HCT116 (cell line): ENCODE data around the gene RPA4. TPM values are rescaled to one million over a fixed set of nuclear protein-coding genes. Genes with fewer than 3 reads are reported as not detected.

Source experiments
- ATAC-seq: fragments of 200-7000 bp; cut with Tn5 transposase; 2 replicates; pipeline ENCODE4 v1.9.1; 2020; ENCODE audit warnings: mild to moderate bottlenecking, moderate library complexity
- BruUV-seq: library from RNA; stranded (reverse); fragments of 400-500 nt; replicated peaks from 2 replicates; lab custom pipeline; 2021; lab: Mats Ljungman, UMichigan
- CTCF ChIA-PET: fragments of 300-600 bp; sonication (Branson Sonifier 250); formaldehyde crosslinking; loops from one replicate; lab custom pipeline; 2021; ENCODE audit warnings: antibody characterized with exemption; lab: Charles Lee
- POLR2A ChIA-PET: fragments of 300-600, 350-600 bp; sonication (Branson Sonifier 250); formaldehyde crosslinking; loops from one replicate; lab custom pipeline; 2021; ENCODE audit warnings: antibody characterized with exemption; lab: Charles Lee
- RAD21 ChIA-PET, 2 experiments: fragments of 300-600 bp; sonication (Branson Sonifier 250); formaldehyde crosslinking; loops; one replicate each; lab custom pipeline; 2023; ENCODE audit warnings: low total read pairs in 2 of 2; ENCODE audit not compliant: uncharacterized antibody in 2 of 2, unreplicated experiment in 2 of 2, low non-redundant PET in 1 of 2; lab: Charles Lee
- DNase-seq: peaks from one replicate; pipeline ENCODE4 v3.0.0-alpha.2; 2010; ENCODE audit warnings: low read depth, low spot score
- H2AFZ ChIP-seq: fragments of 200-600 bp; shearing (Covaris generic), sonication (generic); 2 replicates; pipeline ENCODE4 v1.6.1; 2017; ENCODE audit warnings: low read depth, mixed run types, mixed read lengths, antibody characterized with exemption, low read length; ENCODE audit not compliant: poor library complexity, severe bottlenecking
- H3K27ac ChIP-seq: 2 replicates; pipeline ENCODE4 v1.5.1; 2012; ENCODE audit warnings: low read depth, low read length
- H3K27me3 ChIP-seq: fragments of 200-600 bp; sonication (generic); 2 replicates; pipeline ENCODE4 v1.6.1; 2016; ENCODE audit warnings: mixed run types, low read length, mixed read lengths; ENCODE audit not compliant: insufficient read depth
- H3K36me3 ChIP-seq, 2 experiments: fragments of 200-500 bp in 1 of 2; fragments of 200-600 bp in 1 of 2; sonication (Bioruptor generic) in 1 of 2; sonication (generic) in 1 of 2; 2 replicates each; pipeline versions ENCODE4 v1.5.1 to v1.6.1; 2014 to 2016; ENCODE audit warnings: low read length in 2 of 2, inconsistent platforms in 1 of 2, mixed read lengths in 1 of 2, mixed run types in 1 of 2; ENCODE audit not compliant: insufficient read depth in 2 of 2, control insufficient read depth in 1 of 2
- H3K4me1 ChIP-seq, 2 experiments: fragments of 200-600 bp in 1 of 2; sonication (generic) in 1 of 2; 2 replicates each; pipeline versions ENCODE4 v1.5.1 to v1.6.1; 2012 to 2017; ENCODE audit warnings: low read length in 2 of 2, inconsistent platforms in 1 of 2, mild to moderate bottlenecking in 1 of 2, mixed read lengths in 1 of 2, mixed run types in 1 of 2, moderate library complexity in 1 of 2; ENCODE audit not compliant: insufficient read depth in 2 of 2, control insufficient read depth in 1 of 2
- H3K4me2 ChIP-seq: fragments of 200-600 bp; sonication (generic); 2 replicates; pipeline ENCODE4 v1.6.1; 2017; ENCODE audit warnings: mixed run types, low read length, mixed read lengths
- H3K4me3 ChIP-seq, 2 experiments: fragments of 200-600 bp in 1 of 2; sonication (generic) in 1 of 2; replicated peaks in 1 of 2; 2 replicates each; pipeline ENCODE4 v1.5.1; 2011 to 2016; ENCODE audit warnings: low read length in 2 of 2, control low read depth in 1 of 2, low read depth in 1 of 2, mild to moderate bottlenecking in 1 of 2, mixed read lengths in 1 of 2, mixed run types in 1 of 2
- H3K79me2 ChIP-seq: fragments of 200-600 bp; sonication (generic); 2 replicates; pipeline ENCODE4 v1.6.1; 2017; ENCODE audit warnings: mild to moderate bottlenecking, mixed run types, low read length, moderate library complexity, mixed read lengths; ENCODE audit not compliant: insufficient read depth
- H3K9ac ChIP-seq: fragments of 200-600 bp; sonication (generic); 2 replicates; pipeline ENCODE4 v1.6.1; 2016; ENCODE audit warnings: low read length, mixed read lengths
- H3K9me2 ChIP-seq: fragments of 200-600 bp; sonication (generic), shearing (Covaris generic); 2 replicates; pipeline ENCODE4 v1.6.1; 2017; ENCODE audit warnings: mixed run types, mild to moderate bottlenecking, moderate library complexity; ENCODE audit not compliant: insufficient read depth
- H3K9me3 ChIP-seq, 2 experiments: fragments of 200-500 bp in 1 of 2; fragments of 200-600 bp in 1 of 2; sonication (Bioruptor generic) in 1 of 2; sonication (generic) in 1 of 2; 2 replicates each; pipeline ENCODE4 v1.6.1; 2014 to 2017; ENCODE audit warnings: low read length in 2 of 2, mixed read lengths in 2 of 2, inconsistent platforms in 1 of 2, low read depth in 1 of 2, mild to moderate bottlenecking in 1 of 2, mixed run types in 1 of 2, moderate library complexity in 1 of 2; ENCODE audit not compliant: control insufficient read depth in 1 of 2, insufficient read depth in 1 of 2
- H4K20me1 ChIP-seq: fragments of 200-600 bp; sonication (generic), shearing (Covaris generic); 2 replicates; pipeline ENCODE4 v1.6.1; 2017; ENCODE audit warnings: mixed run types, mild to moderate bottlenecking, moderate library complexity; ENCODE audit not compliant: insufficient read depth
- CEBPB ChIP-seq: IDR thresholded peaks from 2 replicates; pipeline ENCODE4 v1.6.1; 2012; ENCODE audit warnings: low read depth
- EZH2phosphoT487 ChIP-seq: fragments of 200-600 bp; IDR thresholded peaks from 2 replicates; pipeline ENCODE4 v1.6.1; 2018; ENCODE audit warnings: antibody characterized with exemption, borderline replicate concordance
- JUND ChIP-seq: IDR thresholded peaks from 2 replicates; pipeline ENCODE4 v1.6.1; 2012
- intact Hi-C: fragments of 100-400 bp; cut with micrococcal nuclease; formaldehyde crosslinking; loops from 2 replicates; pipeline ENCODE4 v1.10.0; 2022
- total RNA-seq: library from RNA; stranded (reverse); gene quantifications from one replicate; pipeline ENCODE4 v1.2.1, GENCODE V29; 2021; ENCODE audit not compliant: unreplicated experiment
- TF ChIP-seq, protein P1 (sequence below): IDR thresholded peaks from 2 replicates; pipeline ENCODE4 v1.6.1; 2011; ENCODE audit warnings: mild to moderate bottlenecking, low read length, moderate library complexity; ENCODE audit not compliant: insufficient replicate concordance; ENCODE audit errors: extremely low read depth
- TF ChIP-seq, protein P2 (sequence below): IDR thresholded peaks from 2 replicates; pipeline ENCODE4 v1.6.1; 2012

Gene RPA4
- total RNA-seq, 1 experiment from 2014 or later: 0.20 TPM

DNA sequence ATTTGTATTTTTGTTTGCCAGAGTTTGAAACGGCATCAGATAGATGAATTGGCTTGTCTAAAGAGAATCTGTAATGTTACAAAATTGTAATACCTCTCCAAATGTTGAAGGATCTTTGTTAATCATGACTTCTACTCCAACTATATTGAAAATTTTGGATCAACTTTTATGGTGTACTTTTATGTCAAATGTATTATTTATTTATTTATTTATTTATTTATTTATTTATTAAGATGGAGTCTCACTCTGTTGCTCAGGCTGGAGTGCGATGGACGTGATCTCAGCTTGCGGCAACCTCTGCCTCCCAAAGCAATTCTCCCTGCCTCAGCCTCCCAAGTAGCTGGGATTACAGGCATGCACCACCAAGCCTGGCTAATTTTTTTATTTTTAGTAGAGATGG, 36.0 kb downstream of the RPA4 start:
- H3K4me3 ChIP-seq: no peak overlapping the region
- DNase-seq: no peak
- no peak for TF ChIP-seq CEBPB
- TF ChIP-seq EZH2phosphoT487: no peak
- no peak for TF ChIP-seq JUND
- TF ChIP-seq, protein P1, sequence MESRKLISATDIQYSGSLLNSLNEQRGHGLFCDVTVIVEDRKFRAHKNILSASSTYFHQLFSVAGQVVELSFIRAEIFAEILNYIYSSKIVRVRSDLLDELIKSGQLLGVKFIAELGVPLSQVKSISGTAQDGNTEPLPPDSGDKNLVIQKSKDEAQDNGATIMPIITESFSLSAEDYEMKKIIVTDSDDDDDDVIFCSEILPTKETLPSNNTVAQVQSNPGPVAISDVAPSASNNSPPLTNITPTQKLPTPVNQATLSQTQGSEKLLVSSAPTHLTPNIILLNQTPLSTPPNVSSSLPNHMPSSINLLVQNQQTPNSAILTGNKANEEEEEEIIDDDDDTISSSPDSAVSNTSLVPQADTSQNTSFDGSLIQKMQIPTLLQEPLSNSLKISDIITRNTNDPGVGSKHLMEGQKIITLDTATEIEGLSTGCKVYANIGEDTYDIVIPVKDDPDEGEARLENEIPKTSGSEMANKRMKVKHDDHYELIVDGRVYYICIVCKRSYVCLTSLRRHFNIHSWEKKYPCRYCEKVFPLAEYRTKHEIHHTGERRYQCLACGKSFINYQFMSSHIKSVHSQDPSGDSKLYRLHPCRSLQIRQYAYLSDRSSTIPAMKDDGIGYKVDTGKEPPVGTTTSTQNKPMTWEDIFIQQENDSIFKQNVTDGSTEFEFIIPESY: no peak
- TF ChIP-seq, protein P2, sequence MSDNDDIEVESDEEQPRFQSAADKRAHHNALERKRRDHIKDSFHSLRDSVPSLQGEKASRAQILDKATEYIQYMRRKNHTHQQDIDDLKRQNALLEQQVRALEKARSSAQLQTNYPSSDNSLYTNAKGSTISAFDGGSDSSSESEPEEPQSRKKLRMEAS: no peak
- intact Hi-C loops: no loop called here
- H3K9me2 ChIP-seq: no peaks in the 10 kb centered on the region
- CTCF ChIA-PET: no interaction called here
- H2AFZ ChIP-seq: no peak overlapping the region
- no peaks in the 10 kb centered on the region for H3K9me3 ChIP-seq
- no peak overlapping the region for H3K27ac ChIP-seq
- no peaks in the 10 kb centered on the region for H3K4me1 ChIP-seq
- H3K4me2 ChIP-seq: no peak overlapping the region
- no peaks in the 10 kb centered on the region for H4K20me1 ChIP-seq
- BruUV-seq: no TSS peak
- H3K27me3 ChIP-seq: no peaks in the 10 kb centered on the region
- no peaks in the 10 kb centered on the region for H3K79me2 ChIP-seq
- RAD21 ChIA-PET: no interaction called here
- H3K36me3 ChIP-seq: no peaks in the 10 kb centered on the region
- H3K9ac ChIP-seq: no peak overlapping the region
- POLR2A ChIA-PET: no interaction called here
- no peak for ATAC-seq

DNA sequence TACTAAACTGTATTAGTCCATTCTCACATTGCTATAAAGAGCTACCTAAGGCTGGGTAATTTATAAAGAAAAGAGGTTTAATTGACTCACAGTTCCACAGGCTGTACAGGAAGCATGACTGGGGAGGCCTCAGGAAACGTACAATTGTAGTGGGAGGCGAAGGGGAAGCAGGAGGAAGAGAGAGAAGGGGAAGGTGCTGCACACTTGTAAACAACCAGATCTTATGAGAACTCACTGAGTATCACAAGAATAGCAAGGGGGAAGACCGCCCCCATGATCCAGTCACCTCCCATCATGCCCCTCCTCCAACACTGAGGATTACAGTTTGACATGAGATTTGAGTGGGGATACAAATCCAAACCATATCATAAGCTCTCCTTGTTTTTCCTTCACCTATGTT, 40.9 kb downstream of the RPA4 start:
- no peaks in the 10 kb centered on the region for H3K79me2 ChIP-seq
- intact Hi-C loops: no loop called here
- no peaks in the 10 kb centered on the region for H3K9me3 ChIP-seq
- CTCF ChIA-PET: no interaction called here
- no peak overlapping the region for H3K9ac ChIP-seq
- RAD21 ChIA-PET: no interaction called here
- no peak overlapping the region for H3K4me3 ChIP-seq
- no peak for ATAC-seq
- no peak overlapping the region for H3K27ac ChIP-seq
- no peaks in the 10 kb centered on the region for H3K36me3 ChIP-seq
- DNase-seq: no peak
- no peak overlapping the region for H3K4me2 ChIP-seq
- TF ChIP-seq CEBPB: no peak
- POLR2A ChIA-PET: no interaction called here
- H3K27me3 ChIP-seq: no peaks in the 10 kb centered on the region
- BruUV-seq: no TSS peak
- no peaks in the 10 kb centered on the region for H3K9me2 ChIP-seq
- no peak overlapping the region for H2AFZ ChIP-seq
- H4K20me1 ChIP-seq: no peaks in the 10 kb centered on the region
- no peaks in the 10 kb centered on the region for H3K4me1 ChIP-seq
